Measurements from ENCODE around the gene VMAC. TPM values are rescaled to one million over a fixed set of nuclear protein-coding genes. Genes with fewer than 3 reads are reported as not detected.

VMAC gene
- total RNA-seq, 1 experiment from 2014 or later = 7.0 TPM

DNA sequence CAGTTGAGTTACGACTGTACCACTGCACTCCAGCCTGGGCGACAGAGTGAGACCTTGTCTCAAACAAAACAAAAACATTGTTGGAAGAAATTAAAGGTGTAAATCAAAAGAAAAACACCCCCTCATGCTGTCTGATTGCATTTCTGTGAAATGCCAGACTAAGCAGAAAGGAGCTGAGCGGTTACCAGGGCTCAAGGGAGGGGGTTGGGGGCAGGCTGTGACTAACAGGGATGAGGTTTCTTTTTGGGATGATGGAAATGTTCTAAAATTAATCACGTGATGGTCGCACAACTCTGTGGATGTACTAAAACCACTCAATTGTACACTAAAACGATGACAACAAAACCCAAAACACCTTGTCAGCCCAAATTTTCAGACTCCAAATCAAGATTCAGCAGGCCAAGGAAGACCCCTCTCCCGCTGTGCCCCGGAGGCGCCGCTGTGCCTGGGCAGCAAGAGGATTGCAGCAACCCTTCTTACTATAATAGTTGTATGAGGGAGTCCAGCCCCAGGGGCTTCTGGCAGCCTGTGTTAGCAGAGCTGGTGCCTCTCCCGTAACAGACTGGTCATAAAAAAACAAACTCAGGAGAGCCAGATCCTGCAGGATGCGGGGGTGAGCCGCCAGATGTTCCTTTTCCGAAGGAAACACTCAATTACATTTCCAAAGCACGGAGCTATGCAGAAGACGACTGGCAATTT, 30.3 kb downstream of the VMAC start:
- H3K36me3 Mint-ChIP-seq (ENCODE audit: insufficient read depth, unreplicated experiment) = peaks cover 52% of the 10 kb centered on the region
- no peak overlapping the region for H3K4me3 Mint-ChIP-seq (ENCODE audit: unreplicated experiment)
- TF ChIP-seq, protein P1, sequence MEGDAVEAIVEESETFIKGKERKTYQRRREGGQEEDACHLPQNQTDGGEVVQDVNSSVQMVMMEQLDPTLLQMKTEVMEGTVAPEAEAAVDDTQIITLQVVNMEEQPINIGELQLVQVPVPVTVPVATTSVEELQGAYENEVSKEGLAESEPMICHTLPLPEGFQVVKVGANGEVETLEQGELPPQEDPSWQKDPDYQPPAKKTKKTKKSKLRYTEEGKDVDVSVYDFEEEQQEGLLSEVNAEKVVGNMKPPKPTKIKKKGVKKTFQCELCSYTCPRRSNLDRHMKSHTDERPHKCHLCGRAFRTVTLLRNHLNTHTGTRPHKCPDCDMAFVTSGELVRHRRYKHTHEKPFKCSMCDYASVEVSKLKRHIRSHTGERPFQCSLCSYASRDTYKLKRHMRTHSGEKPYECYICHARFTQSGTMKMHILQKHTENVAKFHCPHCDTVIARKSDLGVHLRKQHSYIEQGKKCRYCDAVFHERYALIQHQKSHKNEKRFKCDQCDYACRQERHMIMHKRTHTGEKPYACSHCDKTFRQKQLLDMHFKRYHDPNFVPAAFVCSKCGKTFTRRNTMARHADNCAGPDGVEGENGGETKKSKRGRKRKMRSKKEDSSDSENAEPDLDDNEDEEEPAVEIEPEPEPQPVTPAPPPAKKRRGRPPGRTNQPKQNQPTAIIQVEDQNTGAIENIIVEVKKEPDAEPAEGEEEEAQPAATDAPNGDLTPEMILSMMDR (IDR thresholded peaks at IDR 0.05; ENCODE audit: unreplicated experiment) = no peak
- no peak overlapping the region for H3K27ac Mint-ChIP-seq (ENCODE audit: low read depth, unreplicated experiment)
- no peak for DNase-seq (ENCODE audit: unreplicated experiment)
- H3K4me1 Mint-ChIP-seq (ENCODE audit: insufficient read depth, unreplicated experiment) = no peaks in the 10 kb centered on the region
- ChIA-PET POLR2A (no interaction called here), CTCF (no interaction called here)
- intact Hi-C loops (cut with micrococcal nuclease) = no loop called here
- H3K9me3 Mint-ChIP-seq (ENCODE audit: unreplicated experiment) = no peaks in the 10 kb centered on the region
- BruUV-seq (replicated peaks) = no TSS peak
- no peaks in the 10 kb centered on the region for H3K27me3 Mint-ChIP-seq (ENCODE audit: insufficient read depth, unreplicated experiment)

DNA sequence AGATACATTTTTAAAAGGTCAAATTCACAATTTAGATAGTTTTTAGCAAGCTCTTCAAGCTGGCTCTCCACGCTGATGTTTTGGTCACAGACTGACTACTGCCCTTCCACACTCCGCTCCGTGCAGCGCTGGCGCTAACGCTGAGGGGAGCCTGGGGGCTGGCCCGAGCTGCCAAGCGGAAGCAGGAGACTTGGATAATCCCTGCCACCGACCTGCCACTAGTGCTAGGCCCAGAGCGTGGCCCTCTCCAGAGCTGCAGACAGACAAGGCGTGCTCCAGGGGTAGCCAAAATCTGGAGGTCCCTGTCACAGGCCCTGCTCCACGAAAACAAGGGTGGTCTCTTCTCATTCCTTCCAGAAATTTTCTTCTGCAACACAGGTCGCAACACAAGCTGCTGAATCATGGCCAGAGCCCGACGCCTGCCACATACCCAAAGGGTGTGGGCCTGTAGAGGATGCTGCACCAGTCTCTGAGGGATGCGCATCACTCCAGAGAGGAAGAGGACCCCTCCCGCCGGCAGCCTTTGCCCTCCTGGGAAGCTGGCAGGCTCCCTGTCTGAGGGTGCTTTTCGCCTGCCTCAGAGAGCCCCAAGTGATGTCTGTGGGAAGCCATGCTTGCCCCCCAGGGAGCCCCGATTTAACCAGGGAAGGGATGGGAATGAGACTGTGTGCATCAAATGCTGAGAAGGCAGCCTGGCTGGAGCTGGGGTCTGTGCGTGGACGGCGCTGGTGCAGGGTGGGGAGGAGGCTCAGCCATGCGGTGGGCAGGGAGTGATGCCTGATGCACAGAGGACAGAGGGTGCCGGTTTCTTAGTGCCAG, 31.0 kb downstream of the VMAC start:
- ChIA-PET POLR2A (no interaction called here), CTCF (interaction anchor here (0.6 kb wide), 1 partner anchor 20 kb away, joined by 3 read pairs; no protein-coding TSS in a partner anchor)
- no TSS peak for BruUV-seq (replicated peaks)
- no peak for DNase-seq (ENCODE audit: unreplicated experiment)
- TF ChIP-seq, protein P1 (IDR thresholded peaks at IDR 0.05; ENCODE audit: unreplicated experiment) = no peak
- Mint-ChIP-seq H3K4me1 (ENCODE audit: insufficient read depth, unreplicated experiment) (no peaks in the 10 kb centered on the region), H3K4me3 (ENCODE audit: unreplicated experiment) (no peak overlapping the region), H3K9me3 (ENCODE audit: unreplicated experiment) (no peaks in the 10 kb centered on the region), H3K27ac (ENCODE audit: low read depth, unreplicated experiment) (no peak overlapping the region), H3K27me3 (ENCODE audit: insufficient read depth, unreplicated experiment) (no peaks in the 10 kb centered on the region), H3K36me3 (ENCODE audit: insufficient read depth, unreplicated experiment) (peaks cover 52% of the 10 kb centered on the region)
- intact Hi-C loops (cut with micrococcal nuclease) = no loop called here

DNA sequence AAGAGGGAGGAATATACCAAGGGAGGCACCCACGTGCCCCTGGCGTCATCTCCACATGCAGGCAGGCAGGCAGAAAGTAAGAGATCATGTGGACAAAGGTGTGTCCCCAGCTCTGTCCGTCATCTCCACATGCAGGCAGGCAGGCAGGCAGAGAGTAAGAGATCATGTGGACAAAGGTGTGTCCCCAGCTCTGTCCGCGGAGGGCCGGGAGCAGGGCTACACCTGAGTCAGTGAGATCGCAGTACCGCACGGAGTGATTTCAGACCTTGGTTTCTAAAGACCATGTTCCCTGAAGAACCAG, 31.6 kb downstream of the VMAC start:
- peaks cover 55% of the 10 kb centered on the region for H3K36me3 Mint-ChIP-seq (ENCODE audit: insufficient read depth, unreplicated experiment)
- no peaks in the 10 kb centered on the region for H3K9me3 Mint-ChIP-seq (ENCODE audit: unreplicated experiment)
- H3K27me3 Mint-ChIP-seq (ENCODE audit: insufficient read depth, unreplicated experiment) = no peaks in the 10 kb centered on the region
- no peak for DNase-seq (ENCODE audit: unreplicated experiment)
- intact Hi-C loops (cut with micrococcal nuclease) = no loop called here
- H3K27ac Mint-ChIP-seq (ENCODE audit: low read depth, unreplicated experiment) = no peak overlapping the region
- no peaks in the 10 kb centered on the region for H3K4me1 Mint-ChIP-seq (ENCODE audit: insufficient read depth, unreplicated experiment)
- ChIA-PET POLR2A (no interaction called here), CTCF (interaction anchor here (0.6 to 1.7 kb wide), 2 partner anchors 31 to 780 kb away, joined by 3 to 6 read pairs; no protein-coding TSS in a partner anchor)
- no TSS peak for BruUV-seq (replicated peaks)
- TF ChIP-seq, protein P1 (IDR thresholded peaks at IDR 0.05; ENCODE audit: unreplicated experiment) = no peak
- H3K4me3 Mint-ChIP-seq (ENCODE audit: unreplicated experiment) = no peak overlapping the region

DNA sequence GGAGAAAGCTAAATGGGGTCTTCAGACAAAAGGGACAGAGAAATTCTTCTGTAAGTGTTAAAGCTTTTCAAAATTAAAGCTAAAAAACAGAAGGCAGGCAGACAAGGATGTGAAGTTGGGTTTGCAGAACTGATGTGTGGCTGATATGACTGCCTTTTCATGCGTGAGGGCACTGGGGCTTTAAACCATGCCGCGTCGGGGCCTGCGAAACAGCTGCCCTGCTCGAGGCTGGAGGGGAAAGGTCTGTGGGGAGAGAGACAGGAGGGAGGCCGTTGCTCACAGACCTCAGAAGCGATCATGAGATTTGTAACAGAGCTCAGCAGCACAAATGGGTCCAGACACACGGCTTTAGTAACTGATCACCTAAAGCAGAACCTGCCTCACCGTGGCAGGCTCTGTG, 32.9 kb downstream of the VMAC start:
- H3K9me3 Mint-ChIP-seq (ENCODE audit: unreplicated experiment) = no peaks in the 10 kb centered on the region
- intact Hi-C loops (cut with micrococcal nuclease) = no loop called here
- no peak for DNase-seq (ENCODE audit: unreplicated experiment)
- BruUV-seq (replicated peaks) = no TSS peak
- H3K4me1 Mint-ChIP-seq (ENCODE audit: insufficient read depth, unreplicated experiment) = no peaks in the 10 kb centered on the region
- H3K27me3 Mint-ChIP-seq (ENCODE audit: insufficient read depth, unreplicated experiment) = no peaks in the 10 kb centered on the region
- ChIA-PET CTCF (interaction anchor here (0.5 to 1.7 kb wide), 4 partner anchors 17 to 143 kb away, joined by 3 to 6 read pairs (median 3); no protein-coding TSS in a partner anchor), POLR2A (interaction anchor here (0.6 to 1.2 kb wide), 2 partner anchors 11 to 1446 kb away, joined by 3 read pairs; no protein-coding TSS in a partner anchor)
- TF ChIP-seq, protein P1 (IDR thresholded peaks at IDR 0.05; ENCODE audit: unreplicated experiment) = no peak
- H3K4me3 Mint-ChIP-seq (ENCODE audit: unreplicated experiment) = no peak overlapping the region
- no peak overlapping the region for H3K27ac Mint-ChIP-seq (ENCODE audit: low read depth, unreplicated experiment)
- H3K36me3 Mint-ChIP-seq (ENCODE audit: insufficient read depth, unreplicated experiment) = peaks cover 44% of the 10 kb centered on the region

Data from MCF 10A (cell line).